HPDE6-E6E7 (cell line): ENCODE data around the gene HOXC10.

Experiments
- DNase-seq: peaks from one replicate; pipeline ENCODE4 v3.0.0; 2011; ENCODE audit warnings: missing footprints; ENCODE audit errors: extremely low spot score

The HOXC10 gene

GRCh38 chr12:54016478-54016964 is 31.6 kb downstream of the HOXC10 start:
- no peak for DNase-seq

GRCh38 chr12:54017027-54017788 is 32.3 kb downstream of the HOXC10 start:
- DNase-seq: no peak

- DNase-seq: no peak
Measured at GRCh38 chr12:54017878-54018467, 33.0 kb downstream of the HOXC10 start.

GRCh38 chr12:54018468-54018984 is 33.6 kb downstream of the HOXC10 start:
- no peak for DNase-seq

GRCh38 chr12:54019091-54019811 is 34.3 kb downstream of the HOXC10 start:
- DNase-seq: no peak

GRCh38 chr12:54019924-54020590 is 35.1 kb downstream of the HOXC10 start:
- no peak for DNase-seq

- no peak for DNase-seq
Measured at GRCh38 chr12:54020591-54021405, 35.9 kb downstream of the HOXC10 start.

GRCh38 chr12:54021432-54022013 is 36.6 kb downstream of the HOXC10 start:
- no peak for DNase-seq

GRCh38 chr12:54022960-54023884 is 38.3 kb downstream of the HOXC10 start:
- no peak for DNase-seq

GRCh38 chr12:54024127-54024526 is 39.2 kb downstream of the HOXC10 start:
- no peak for DNase-seq

- no peak for DNase-seq
Measured at GRCh38 chr12:54024581-54025305, 39.8 kb downstream of the HOXC10 start.

GRCh38 chr12:54025499-54026405 is 40.8 kb downstream of the HOXC10 start:
- no peak for DNase-seq

GRCh38 chr12:54026640-54027441 is 41.9 kb downstream of the HOXC10 start:
- DNase-seq: no peak

- no peak for DNase-seq
Measured at GRCh38 chr12:54027442-54027786, 42.5 kb downstream of the HOXC10 start.

- DNase-seq: no peak
Measured at GRCh38 chr12:54028314-54029201, 43.6 kb downstream of the HOXC10 start, which contains the start of gene HOXC6. TSS of gene HOXC6 (plus strand) at chr12:54028440. CDS start at chr12:54028522, 82 bp downstream.
